IMR-90 (cell line): ENCODE data around the gene IGSF3. TPM values are rescaled to one million over a fixed set of nuclear protein-coding genes. Genes with fewer than 3 reads are reported as not detected.

Experiments used
- ATAC-seq: fragments of 200-7000 bp; cut with Tn5 transposase; 2 replicates; pipeline ENCODE4 v1.9.1; 2020; ENCODE audit warnings: low read depth, mild to moderate bottlenecking, moderate library complexity
- BruUV-seq: library from RNA; stranded (reverse); fragments of 400-500 nt; replicated peaks from 2 replicates; lab custom pipeline; 2021; lab: Mats Ljungman, UMichigan
- CTCF ChIA-PET: fragments of 300-600 bp; formaldehyde crosslinking; extraction: SDS; loops from one replicate; lab custom pipeline; 2021; ENCODE audit warnings: antibody characterized with exemption; lab: Yijun Ruan, JAX
- POLR2A ChIA-PET: fragments of 300-600 bp; sonication (Branson Sonifier 250); formaldehyde crosslinking; loops from one replicate; lab custom pipeline; 2022; ENCODE audit warnings: antibody characterized with exemption; ENCODE audit not compliant: unreplicated experiment; lab: Charles Lee
- DNase-seq: peaks from one replicate; pipeline ENCODE4 v3.0.0; 2013
- H2AFZ ChIP-seq: replicated peaks from 2 replicates; pipeline ENCODE3; 2013; ENCODE audit warnings: low read length, mild to moderate bottlenecking; ENCODE audit not compliant: poor library complexity
- H2AK5ac ChIP-seq: 2 replicates; pipeline ENCODE4 v1.6.1; 2013; ENCODE audit warnings: low read depth, low read length, inconsistent platforms
- H2AK9ac ChIP-seq: replicated peaks from 2 replicates; pipeline ENCODE3; 2013; ENCODE audit warnings: mild to moderate bottlenecking, low read depth, low read length, moderate library complexity; ENCODE audit not compliant: poor library complexity
- H2BK120ac ChIP-seq: 2 replicates; pipeline ENCODE4 v1.6.1; 2013; ENCODE audit warnings: low read depth, low read length, inconsistent platforms
- H2BK15ac ChIP-seq: 3 replicates; pipeline ENCODE4 v1.6.1; 2013; ENCODE audit warnings: low read depth, low read length, inconsistent platforms
- H2BK20ac ChIP-seq: 2 replicates; pipeline ENCODE4 v1.6.1; 2013; ENCODE audit warnings: low read depth, mild to moderate bottlenecking, inconsistent platforms, low read length, moderate library complexity
- H2BK5ac ChIP-seq: 2 replicates; pipeline ENCODE4 v1.6.1; 2013; ENCODE audit warnings: mild to moderate bottlenecking, low read depth, low read length, inconsistent platforms; ENCODE audit not compliant: poor library complexity, severe bottlenecking
- H3K14ac ChIP-seq: replicated peaks from 2 replicates; pipeline ENCODE4 v1.6.1; 2013; ENCODE audit warnings: low read depth, low read length, inconsistent platforms
- H3K18ac ChIP-seq: 2 replicates; pipeline ENCODE4 v1.6.1; 2013; ENCODE audit warnings: low read depth, low read length, control low read depth
- H3K23ac ChIP-seq: 2 replicates; pipeline ENCODE4 v1.6.1; 2013; ENCODE audit warnings: low read depth, low read length, inconsistent platforms
- H3K27ac ChIP-seq: 2 replicates; pipeline ENCODE4 v1.5.1; 2013; ENCODE audit warnings: mild to moderate bottlenecking, control low read depth, low read length; ENCODE audit not compliant: insufficient read depth
- H3K27me3 ChIP-seq: 2 replicates; pipeline ENCODE4 v1.6.1; 2013; ENCODE audit warnings: low read length; ENCODE audit not compliant: control insufficient read depth, insufficient read depth
- H3K36me3 ChIP-seq: 2 replicates; pipeline ENCODE4 v1.6.1; 2013; ENCODE audit warnings: low read length, mixed read lengths; ENCODE audit not compliant: control insufficient read depth, insufficient read depth
- H3K4ac ChIP-seq: 2 replicates; pipeline ENCODE4 v1.6.1; 2013; ENCODE audit warnings: low read depth, low read length, inconsistent platforms
- H3K4me1 ChIP-seq: 2 replicates; pipeline ENCODE4 v1.6.1; 2013; ENCODE audit warnings: low read length, mixed read lengths; ENCODE audit not compliant: control insufficient read depth, insufficient read depth
- H3K4me2 ChIP-seq: 2 replicates; pipeline ENCODE4 v1.6.1; 2013; ENCODE audit warnings: low read depth, mild to moderate bottlenecking, control low read depth, low read length, moderate library complexity
- H3K4me3 ChIP-seq: 2 replicates; pipeline ENCODE4 v1.5.1; 2013; ENCODE audit warnings: low read depth, mild to moderate bottlenecking, control low read depth, low read length, moderate library complexity; ENCODE audit not compliant: insufficient read depth
- H3K56ac ChIP-seq: 2 replicates; pipeline ENCODE4 v1.6.1; 2013; ENCODE audit warnings: low read length, inconsistent platforms; ENCODE audit not compliant: insufficient read depth; ENCODE audit errors: extremely low read depth
- H3K79me1 ChIP-seq, 2 experiments: 2 replicates each; pipeline ENCODE4 v1.6.1; 2013; ENCODE audit warnings: low read length in 2 of 2, inconsistent platforms in 1 of 2, low read depth in 1 of 2
- H3K9ac ChIP-seq: 2 replicates; pipeline ENCODE4 v1.6.1; 2013; ENCODE audit warnings: low read depth, low read length, control low read depth
- H3K9me1 ChIP-seq: 2 replicates; pipeline ENCODE4 v1.6.1; 2013; ENCODE audit warnings: low read length, inconsistent platforms; ENCODE audit not compliant: insufficient read depth
- H3K9me3 ChIP-seq: 2 replicates; pipeline ENCODE4 v1.6.1; 2013; ENCODE audit warnings: low read length; ENCODE audit not compliant: control insufficient read depth, insufficient read depth
- H4K20me1 ChIP-seq: 2 replicates; pipeline ENCODE4 v1.6.1; 2013; ENCODE audit warnings: low read length, inconsistent platforms; ENCODE audit not compliant: insufficient read depth
- H4K5ac ChIP-seq: 2 replicates; pipeline ENCODE4 v1.6.1; 2013; ENCODE audit warnings: mild to moderate bottlenecking, low read depth, low read length, control low read depth
- H4K8ac ChIP-seq, 2 experiments: 2 replicates each; pipeline ENCODE4 v1.6.1; 2013; ENCODE audit warnings: low read depth in 2 of 2, low read length in 2 of 2, control low read depth in 1 of 2, inconsistent platforms in 1 of 2
- H4K91ac ChIP-seq: 2 replicates; pipeline ENCODE4 v1.6.1; 2013; ENCODE audit warnings: low read depth, low read length, inconsistent platforms; ENCODE audit not compliant: insufficient read depth
- BHLHE40 ChIP-seq: fragments of 150-350 bp; IDR thresholded peaks from 2 replicates; pipeline ENCODE4 v1.6.1; 2016; ENCODE audit warnings: mild to moderate bottlenecking, low read depth, low read length
- CHD1 ChIP-seq: IDR thresholded peaks from 2 replicates; pipeline ENCODE4 v1.6.1; 2012; ENCODE audit warnings: low read depth, low read length, improper control_type of control experiment
- FOS ChIP-seq: fragments of 150-350 bp; IDR thresholded peaks from 2 replicates; pipeline ENCODE4 v1.6.1; 2016; ENCODE audit warnings: low read depth, low read length
- MAFK ChIP-seq: IDR thresholded peaks from 2 replicates; pipeline ENCODE4 v1.6.1; 2012; ENCODE audit warnings: low read depth, low read length, improper control_type of control experiment
- MAZ ChIP-seq: IDR thresholded peaks from 2 replicates; pipeline ENCODE4 v1.6.1; 2012; ENCODE audit warnings: low read depth, mild to moderate bottlenecking, low read length, improper control_type of control experiment, moderate library complexity, borderline replicate concordance
- NFE2L2 ChIP-seq: fragments of 150-350 bp; IDR thresholded peaks from 2 replicates; pipeline ENCODE4 v1.6.1; 2016; ENCODE audit warnings: low read depth, mild to moderate bottlenecking, low read length
- RAD21 ChIP-seq: IDR thresholded peaks from 2 replicates; pipeline ENCODE4 v1.6.1; 2012; ENCODE audit warnings: low read length, improper control_type of control experiment
- RCOR1 ChIP-seq: IDR thresholded peaks from 2 replicates; pipeline ENCODE4 v1.6.1; 2012; ENCODE audit warnings: mild to moderate bottlenecking, low read length, improper control_type of control experiment; ENCODE audit not compliant: insufficient replicate concordance
- RFX5 ChIP-seq: IDR thresholded peaks from 2 replicates; pipeline ENCODE4 v1.8.0; 2012; ENCODE audit warnings: low read depth, mild to moderate bottlenecking, low read length, moderate library complexity
- SMC3 ChIP-seq: fragments of 150-350 bp; IDR thresholded peaks from 2 replicates; pipeline ENCODE4 v1.6.1; 2016; ENCODE audit warnings: low read depth, mild to moderate bottlenecking, antibody characterized with exemption, low read length, moderate library complexity
- USF2 ChIP-seq: fragments of 150-350 bp; IDR thresholded peaks from 2 replicates; pipeline ENCODE4 v1.6.1; 2017; ENCODE audit warnings: mild to moderate bottlenecking, antibody characterized with exemption, low read length, low read depth
- dilution Hi-C: fragments of 300-500 bp; cut with HindIII; formaldehyde crosslinking; loops from one replicate; pipeline ENCODE4 v1.14.3; 2018; ENCODE audit warnings: low sequenced_read_pairs; ENCODE audit not compliant: unreplicated experiment
- in situ Hi-C: fragments of 300-500 bp; cut with MboI; formaldehyde crosslinking; loops from 3 replicates; pipeline ENCODE4 v1.14.3; 2019; ENCODE audit warnings: low sequenced_read_pairs, inconsistent platforms, mixed read lengths
- intact Hi-C: fragments of 100-400 bp; cut with micrococcal nuclease; formaldehyde crosslinking; loops from 2 replicates; pipeline ENCODE4 v1.10.0; 2022
- polyA plus RNA-seq, 3 experiments: library from polyadenylated mRNA; depleted of rRNA; stranded (reverse); fragments of >200 nt; gene quantifications; 2 replicates each; pipeline ENCODE4 v1.2.3, GENCODE V29; 2012; ENCODE audit warnings: low replicate concordance in 1 of 3
- total RNA-seq: library from RNA; depleted of rRNA; stranded (reverse); fragments of >200 nt; gene quantifications from 2 replicates; pipeline ENCODE4 v1.2.3, GENCODE V29; 2012
- TF ChIP-seq, protein P1 (sequence below): fragments of 150-350 bp; IDR thresholded peaks from 2 replicates; pipeline ENCODE4 v1.6.1; 2016; ENCODE audit warnings: low read depth, mild to moderate bottlenecking, low read length, moderate library complexity, borderline replicate concordance
- TF ChIP-seq, protein P2 (sequence below): conservative IDR thresholded peaks from 2 replicates; pipeline ENCODE4 v1.5.1; 2012; ENCODE audit warnings: mild to moderate bottlenecking, low read depth, low read length, improper control_type of control experiment

Gene IGSF3
- total and polyA plus RNA-seq, 2 of the 4 experiments (the other 2 are of a cell fraction) = under 0.01 to 0.02 TPM

GRCh38 chr1:116561563-116561962 lies 106.0 kb downstream of the IGSF3 start:
- H2BK15ac ChIP-seq = no peak overlapping the region
- ChIA-PET POLR2A (no interaction called here), CTCF (no interaction called here)
- no peak overlapping the region for H2BK120ac ChIP-seq
- no peaks in the 10 kb centered on the region for H3K9me1 ChIP-seq
- no peak overlapping the region for H3K4me3 ChIP-seq
- H3K23ac ChIP-seq = no peak overlapping the region
- no peak overlapping the region for H3K56ac ChIP-seq
- no peak overlapping the region for H2BK20ac ChIP-seq
- no peak overlapping the region for H2AK9ac ChIP-seq
- H3K18ac ChIP-seq = no peak overlapping the region
- H4K8ac ChIP-seq = no peak overlapping the region
- no peak overlapping the region for H3K27ac ChIP-seq
- dilution Hi-C loops = no loop called here
- in situ Hi-C loops = no loop called here
- H3K14ac ChIP-seq = no peak overlapping the region
- no peaks in the 10 kb centered on the region for H3K4me1 ChIP-seq
- DNase-seq = no peak
- 0 out of 4 replicates have a peak, but pooled peaks cover 0 to 2% of the 10 kb centered on the region in 2 experiments for H3K79me1 ChIP-seq
- no peak overlapping the region for H3K4ac ChIP-seq
- no peak for ATAC-seq
- no TSS peak for BruUV-seq
- intact Hi-C loops = no loop called here
- no peak overlapping the region for H2BK5ac ChIP-seq
- H2AFZ ChIP-seq = no peak overlapping the region
- H4K20me1 ChIP-seq = no peaks in the 10 kb centered on the region
- no peak overlapping the region for H2AK5ac ChIP-seq
- H3K9me3 ChIP-seq = no peaks in the 10 kb centered on the region
- no peak overlapping the region for H3K9ac ChIP-seq
- H4K91ac ChIP-seq = no peak overlapping the region
- H3K36me3 ChIP-seq = no peaks in the 10 kb centered on the region
- H3K4me2 ChIP-seq = no peak overlapping the region
- H4K5ac ChIP-seq = no peak overlapping the region
- TF ChIP-seq NFE2L2 (no peak), MAZ (no peak), USF2 (no peak), CHD1 (no peak), RCOR1 (no peak), FOS (no peak), RFX5 (no peak), RAD21 (no peak), SMC3 (no peak), MAFK (no peak), BHLHE40 (no peak)
- TF ChIP-seq, protein P1, sequence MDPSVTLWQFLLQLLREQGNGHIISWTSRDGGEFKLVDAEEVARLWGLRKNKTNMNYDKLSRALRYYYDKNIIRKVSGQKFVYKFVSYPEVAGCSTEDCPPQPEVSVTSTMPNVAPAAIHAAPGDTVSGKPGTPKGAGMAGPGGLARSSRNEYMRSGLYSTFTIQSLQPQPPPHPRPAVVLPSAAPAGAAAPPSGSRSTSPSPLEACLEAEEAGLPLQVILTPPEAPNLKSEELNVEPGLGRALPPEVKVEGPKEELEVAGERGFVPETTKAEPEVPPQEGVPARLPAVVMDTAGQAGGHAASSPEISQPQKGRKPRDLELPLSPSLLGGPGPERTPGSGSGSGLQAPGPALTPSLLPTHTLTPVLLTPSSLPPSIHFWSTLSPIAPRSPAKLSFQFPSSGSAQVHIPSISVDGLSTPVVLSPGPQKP = no peak
- TF ChIP-seq, protein P2, sequence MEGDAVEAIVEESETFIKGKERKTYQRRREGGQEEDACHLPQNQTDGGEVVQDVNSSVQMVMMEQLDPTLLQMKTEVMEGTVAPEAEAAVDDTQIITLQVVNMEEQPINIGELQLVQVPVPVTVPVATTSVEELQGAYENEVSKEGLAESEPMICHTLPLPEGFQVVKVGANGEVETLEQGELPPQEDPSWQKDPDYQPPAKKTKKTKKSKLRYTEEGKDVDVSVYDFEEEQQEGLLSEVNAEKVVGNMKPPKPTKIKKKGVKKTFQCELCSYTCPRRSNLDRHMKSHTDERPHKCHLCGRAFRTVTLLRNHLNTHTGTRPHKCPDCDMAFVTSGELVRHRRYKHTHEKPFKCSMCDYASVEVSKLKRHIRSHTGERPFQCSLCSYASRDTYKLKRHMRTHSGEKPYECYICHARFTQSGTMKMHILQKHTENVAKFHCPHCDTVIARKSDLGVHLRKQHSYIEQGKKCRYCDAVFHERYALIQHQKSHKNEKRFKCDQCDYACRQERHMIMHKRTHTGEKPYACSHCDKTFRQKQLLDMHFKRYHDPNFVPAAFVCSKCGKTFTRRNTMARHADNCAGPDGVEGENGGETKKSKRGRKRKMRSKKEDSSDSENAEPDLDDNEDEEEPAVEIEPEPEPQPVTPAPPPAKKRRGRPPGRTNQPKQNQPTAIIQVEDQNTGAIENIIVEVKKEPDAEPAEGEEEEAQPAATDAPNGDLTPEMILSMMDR = no peak
- H3K27me3 ChIP-seq = no peaks in the 10 kb centered on the region
